Measurements from ENCODE around the gene TPST1.

The TPST1 gene

DNA sequence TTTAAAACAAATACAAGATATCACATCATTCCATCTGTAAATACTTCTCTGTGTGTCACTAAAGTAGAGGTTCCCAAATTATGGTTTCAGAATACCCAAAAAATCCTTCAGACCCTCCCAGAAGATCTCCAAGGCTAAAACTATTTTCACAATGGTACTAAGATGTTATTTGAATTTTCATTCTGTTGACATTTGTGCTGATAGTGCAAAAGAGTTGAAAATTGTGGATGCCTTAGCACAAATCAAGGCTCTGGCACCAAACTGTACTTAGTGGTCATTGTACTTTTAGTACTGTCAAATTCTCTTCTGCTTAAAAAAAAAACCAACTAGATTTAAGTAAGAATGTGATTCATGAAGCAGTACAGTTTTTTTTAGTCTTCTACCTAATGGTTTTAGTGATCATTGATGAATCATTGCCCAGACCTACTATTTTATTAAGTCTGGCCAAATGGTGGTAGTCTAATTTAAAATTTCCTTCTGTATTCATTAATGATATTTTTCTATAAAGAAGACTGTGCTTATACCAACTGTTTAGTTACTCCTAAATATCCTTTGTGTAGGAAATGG lies 50.5 kb downstream of the TPST1 start:
- Histone ChIP-seq H3K36me3 (ENCODE audit: control insufficient read depth, insufficient read depth, low read length) (no peaks in the 10 kb centered on the region), H3K9me3 (ENCODE audit: control insufficient read depth, low read length) (no peaks in the 10 kb centered on the region), H3K27me3 (ENCODE audit: control insufficient read depth, insufficient read depth, low read length, poor library complexity, severe bottlenecking) (no peaks in the 10 kb centered on the region), H3K4me3 (ENCODE audit: insufficient read depth, low read depth, low read length) (no peak overlapping the region), H3K4me1 (ENCODE audit: control insufficient read depth, insufficient read depth, low read length) (peaks cover 6% of the 10 kb centered on the region), H3K27ac (ENCODE audit: insufficient read depth, low read depth, low read length, poor library complexity, severe bottlenecking) (no peak overlapping the region)

DNA sequence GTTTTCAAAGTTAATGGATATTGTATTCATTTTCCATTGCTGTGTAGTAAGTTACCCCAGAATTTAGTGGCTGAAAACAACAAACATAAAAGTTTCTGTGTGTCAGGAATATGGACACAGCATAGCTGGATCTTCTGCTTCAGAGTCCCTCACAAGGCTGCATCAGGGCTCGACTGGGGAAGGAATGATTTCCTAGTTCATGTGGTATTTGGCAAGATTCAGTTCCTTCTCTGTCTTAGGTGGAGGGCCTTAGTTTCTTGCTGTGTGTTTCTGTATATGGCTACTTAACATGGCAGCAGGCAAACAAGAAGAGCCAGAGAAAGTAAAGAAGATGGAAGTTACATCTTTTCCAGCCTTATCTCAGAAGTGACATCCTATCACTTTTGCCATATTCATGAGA lies 51.1 kb downstream of the TPST1 start:
- Histone ChIP-seq H3K4me1 (ENCODE audit: control insufficient read depth, insufficient read depth, low read length) (peaks cover 6% of the 10 kb centered on the region), H3K4me3 (ENCODE audit: insufficient read depth, low read depth, low read length) (no peak overlapping the region), H3K9me3 (ENCODE audit: control insufficient read depth, low read length) (no peaks in the 10 kb centered on the region), H3K36me3 (ENCODE audit: control insufficient read depth, insufficient read depth, low read length) (no peaks in the 10 kb centered on the region), H3K27me3 (ENCODE audit: control insufficient read depth, insufficient read depth, low read length, poor library complexity, severe bottlenecking) (no peaks in the 10 kb centered on the region), H3K27ac (ENCODE audit: insufficient read depth, low read depth, low read length, poor library complexity, severe bottlenecking) (no peak overlapping the region)
- WGBS, 2 experiments: 32 to 41% methylated on average over 1 of the region's 1 CpG

DNA sequence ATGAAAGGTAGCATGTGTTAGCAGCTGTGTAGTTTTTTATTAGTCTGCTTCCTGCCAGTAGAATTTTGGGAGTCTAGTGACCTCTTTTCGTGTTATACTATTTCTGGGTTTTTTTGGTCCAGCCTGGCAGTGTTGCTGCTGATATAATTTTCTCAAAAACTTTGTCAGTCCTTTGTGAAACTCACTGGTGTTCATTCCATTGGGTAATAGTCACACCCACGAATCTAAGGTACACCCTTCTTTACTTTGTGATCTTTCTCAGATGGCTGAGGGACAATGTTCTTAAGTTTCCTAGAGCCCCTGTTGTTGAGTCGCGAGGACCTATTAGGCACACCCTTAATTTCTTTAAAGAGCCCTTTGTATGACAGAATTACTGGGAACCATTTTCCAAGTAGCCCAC lies 52.3 kb downstream of the TPST1 start:
- WGBS, 2 experiments: 87 to 90% methylated on average over 4 of the region's 4 CpGs
- Histone ChIP-seq H3K4me3 (ENCODE audit: insufficient read depth, low read depth, low read length) (no peak overlapping the region), H3K4me1 (ENCODE audit: control insufficient read depth, insufficient read depth, low read length) (peaks cover 6% of the 10 kb centered on the region), H3K36me3 (ENCODE audit: control insufficient read depth, insufficient read depth, low read length) (no peaks in the 10 kb centered on the region), H3K27me3 (ENCODE audit: control insufficient read depth, insufficient read depth, low read length, poor library complexity, severe bottlenecking) (no peaks in the 10 kb centered on the region), H3K9me3 (ENCODE audit: control insufficient read depth, low read length) (no peaks in the 10 kb centered on the region), H3K27ac (ENCODE audit: insufficient read depth, low read depth, low read length, poor library complexity, severe bottlenecking) (no peak overlapping the region)

GRCh38 chr7:66258409-66258808 lies 53.3 kb downstream of the TPST1 start:
- Histone ChIP-seq H3K27ac (ENCODE audit: insufficient read depth, low read depth, low read length, poor library complexity, severe bottlenecking) (no peak overlapping the region), H3K4me1 (ENCODE audit: control insufficient read depth, insufficient read depth, low read length) (peaks cover 6% of the 10 kb centered on the region), H3K4me3 (ENCODE audit: insufficient read depth, low read depth, low read length) (no peak overlapping the region), H3K36me3 (ENCODE audit: control insufficient read depth, insufficient read depth, low read length) (no peaks in the 10 kb centered on the region), H3K27me3 (ENCODE audit: control insufficient read depth, insufficient read depth, low read length, poor library complexity, severe bottlenecking) (no peaks in the 10 kb centered on the region), H3K9me3 (ENCODE audit: control insufficient read depth, low read length) (no peaks in the 10 kb centered on the region)
- 29 to 35% methylated on average over 5 of the region's 5 CpGs for WGBS, 2 experiments

GRCh38 chr7:66261941-66262340 lies 56.8 kb downstream of the TPST1 start:
- Histone ChIP-seq H3K36me3 (ENCODE audit: control insufficient read depth, insufficient read depth, low read length) (peaks cover 3% of the 10 kb centered on the region), H3K4me3 (ENCODE audit: insufficient read depth, low read depth, low read length) (no peak overlapping the region), H3K9me3 (ENCODE audit: control insufficient read depth, low read length) (no peaks in the 10 kb centered on the region), H3K4me1 (ENCODE audit: control insufficient read depth, insufficient read depth, low read length) (peaks cover 6% of the 10 kb centered on the region), H3K27me3 (ENCODE audit: control insufficient read depth, insufficient read depth, low read length, poor library complexity, severe bottlenecking) (no peaks in the 10 kb centered on the region), H3K27ac (ENCODE audit: insufficient read depth, low read depth, low read length, poor library complexity, severe bottlenecking) (no peak overlapping the region)

DNA sequence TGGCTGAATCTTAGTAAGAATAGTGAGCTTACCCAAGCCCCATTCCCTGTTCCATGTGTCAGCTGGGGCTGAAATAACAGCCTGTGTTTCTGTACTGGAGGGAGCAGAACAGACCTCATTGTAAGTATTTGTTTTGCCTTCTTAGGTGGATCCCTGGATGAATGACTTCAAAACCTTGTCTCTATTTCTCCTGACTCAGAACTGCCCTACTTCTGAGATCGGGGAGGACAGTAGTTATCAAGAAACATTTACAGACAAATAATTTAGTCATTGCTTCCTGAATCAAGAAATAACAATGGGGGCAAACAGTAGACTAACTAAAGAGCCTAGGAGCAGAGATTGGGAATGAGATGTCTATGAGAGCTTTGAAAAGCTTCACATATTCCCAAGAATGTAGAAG lies 58.8 kb downstream of the TPST1 start:
- H3K4me3 ChIP-seq (ENCODE audit: insufficient read depth, low read depth, low read length): no peak overlapping the region
- H3K27ac ChIP-seq (ENCODE audit: insufficient read depth, low read depth, low read length, poor library complexity, severe bottlenecking): no peak overlapping the region
- H3K4me1 ChIP-seq (ENCODE audit: control insufficient read depth, insufficient read depth, low read length): no peaks in the 10 kb centered on the region
- H3K9me3 ChIP-seq (ENCODE audit: control insufficient read depth, low read length): no peaks in the 10 kb centered on the region
- H3K36me3 ChIP-seq (ENCODE audit: control insufficient read depth, insufficient read depth, low read length): peaks cover 3% of the 10 kb centered on the region
- 100% methylated on average over 1 of the region's 1 CpG; no CpG with 5 or more reads in 1 of the 2 experiments for WGBS, 2 experiments
- H3K27me3 ChIP-seq (ENCODE audit: control insufficient read depth, insufficient read depth, low read length, poor library complexity, severe bottlenecking): no peaks in the 10 kb centered on the region

DNA sequence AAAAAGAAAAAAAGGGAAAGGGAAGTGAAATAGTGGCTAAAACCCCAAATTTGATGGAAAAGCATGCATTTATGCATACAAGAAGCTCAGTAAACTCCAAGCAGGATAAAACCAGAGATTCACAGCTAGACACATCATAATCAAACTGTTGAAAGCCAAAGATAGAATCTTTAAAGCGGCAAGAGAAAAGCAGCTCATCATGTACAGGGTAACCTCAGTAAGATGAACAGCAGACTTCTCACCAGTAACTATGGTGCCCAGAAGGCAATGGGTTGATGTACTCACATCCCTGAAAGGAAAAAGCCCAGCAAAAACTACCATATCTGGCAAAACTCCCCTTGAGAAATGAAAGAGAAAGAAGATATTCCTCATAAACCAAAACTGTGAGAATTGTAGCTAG lies 60.4 kb downstream of the TPST1 start:
- Histone ChIP-seq H3K27ac (ENCODE audit: insufficient read depth, low read depth, low read length, poor library complexity, severe bottlenecking) (no peak overlapping the region), H3K9me3 (ENCODE audit: control insufficient read depth, low read length) (no peaks in the 10 kb centered on the region), H3K4me1 (ENCODE audit: control insufficient read depth, insufficient read depth, low read length) (no peaks in the 10 kb centered on the region), H3K4me3 (ENCODE audit: insufficient read depth, low read depth, low read length) (no peak overlapping the region), H3K36me3 (ENCODE audit: control insufficient read depth, insufficient read depth, low read length) (peaks cover 3% of the 10 kb centered on the region), H3K27me3 (ENCODE audit: control insufficient read depth, insufficient read depth, low read length, poor library complexity, severe bottlenecking) (no peaks in the 10 kb centered on the region)
- WGBS, 2 experiments: 100% methylated on average over 1 of the region's 1 CpG

DNA sequence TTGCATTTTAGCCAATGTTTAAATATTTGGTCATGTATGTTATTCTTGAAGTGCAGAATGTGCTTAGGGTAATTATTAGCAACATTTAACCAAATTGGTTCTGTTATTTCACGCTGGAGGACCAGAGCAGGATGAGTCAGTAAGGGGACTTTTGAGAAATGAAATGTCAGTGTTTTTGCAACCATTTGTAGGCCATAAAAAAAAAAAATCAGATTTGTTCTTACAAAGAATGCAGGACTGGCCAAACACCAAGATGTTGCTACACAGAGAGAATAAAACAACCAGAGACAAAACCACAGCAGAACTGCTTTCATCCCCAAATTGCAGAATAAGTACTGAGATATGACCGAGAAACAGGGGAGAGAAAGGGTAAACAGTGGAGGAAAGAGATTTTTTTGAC lies 62.1 kb downstream of the TPST1 start:
- H3K27ac ChIP-seq (ENCODE audit: insufficient read depth, low read depth, low read length, poor library complexity, severe bottlenecking): no peak overlapping the region
- H3K4me1 ChIP-seq (ENCODE audit: control insufficient read depth, insufficient read depth, low read length): no peaks in the 10 kb centered on the region
- no peaks in the 10 kb centered on the region for H3K27me3 ChIP-seq (ENCODE audit: control insufficient read depth, insufficient read depth, low read length, poor library complexity, severe bottlenecking)
- H3K4me3 ChIP-seq (ENCODE audit: insufficient read depth, low read depth, low read length): no peak overlapping the region
- peaks cover 3% of the 10 kb centered on the region for H3K36me3 ChIP-seq (ENCODE audit: control insufficient read depth, insufficient read depth, low read length)
- 88 to 94% methylated on average over 1 to 2 of the region's 2 CpGs for WGBS, 2 experiments
- H3K9me3 ChIP-seq (ENCODE audit: control insufficient read depth, low read length): no peaks in the 10 kb centered on the region

DNA sequence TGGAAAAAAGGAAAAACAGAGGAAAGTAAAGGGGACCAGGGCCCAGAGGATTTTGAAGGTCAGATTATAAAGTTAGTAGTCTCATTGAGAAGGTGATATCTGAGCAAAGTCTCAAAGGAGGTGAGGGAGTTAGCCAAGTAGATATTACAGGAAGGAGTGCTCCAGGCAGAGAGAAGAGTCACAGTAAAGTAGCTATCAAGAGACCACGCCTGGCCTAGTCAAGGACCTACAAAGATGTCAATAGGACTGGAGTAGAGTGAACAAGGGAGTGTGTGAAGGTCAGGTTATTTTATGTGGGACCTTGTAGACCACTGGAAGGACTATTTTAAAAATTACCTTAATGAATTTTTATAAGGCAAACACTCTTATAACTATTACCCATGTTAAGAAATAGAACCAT lies 64.8 kb downstream of the TPST1 start:
- WGBS, 2 experiments: 93 to 94% methylated on average over 1 of the region's 1 CpG
- Histone ChIP-seq H3K27ac (ENCODE audit: insufficient read depth, low read depth, low read length, poor library complexity, severe bottlenecking) (no peak overlapping the region), H3K27me3 (ENCODE audit: control insufficient read depth, insufficient read depth, low read length, poor library complexity, severe bottlenecking) (no peaks in the 10 kb centered on the region), H3K4me3 (ENCODE audit: insufficient read depth, low read depth, low read length) (no peak overlapping the region), H3K9me3 (ENCODE audit: control insufficient read depth, low read length) (no peaks in the 10 kb centered on the region), H3K36me3 (ENCODE audit: control insufficient read depth, insufficient read depth, low read length) (no peaks in the 10 kb centered on the region), H3K4me1 (ENCODE audit: control insufficient read depth, insufficient read depth, low read length) (no peaks in the 10 kb centered on the region)

DNA sequence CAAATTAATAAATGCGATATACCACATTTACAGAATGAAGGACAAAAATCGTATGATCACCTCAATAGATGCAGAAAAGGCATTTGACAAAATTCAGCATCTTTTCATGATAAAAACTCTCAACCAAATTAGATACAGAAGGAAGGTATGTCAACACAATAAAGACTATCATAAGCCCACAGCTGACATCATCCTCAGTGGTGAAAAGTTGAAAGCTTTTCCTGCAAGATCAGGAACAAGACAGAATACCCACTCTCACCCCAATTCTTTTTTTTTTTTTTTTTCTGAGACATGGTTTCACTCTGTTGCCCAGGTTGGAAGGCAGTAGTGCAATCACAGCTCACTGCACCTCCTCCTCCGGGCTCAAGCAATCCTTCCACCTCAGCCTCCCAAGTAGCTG lies 67.2 kb downstream of the TPST1 start:
- no peaks in the 10 kb centered on the region for H3K27me3 ChIP-seq (ENCODE audit: control insufficient read depth, insufficient read depth, low read length, poor library complexity, severe bottlenecking)
- WGBS, 2 experiments: 93 to 94% methylated on average over 3 of the region's 3 CpGs

GRCh38 chr7:66276363-66276762 lies 71.2 kb downstream of the TPST1 start:
- Histone ChIP-seq H3K4me3 (ENCODE audit: insufficient read depth, low read depth, low read length) (no peak overlapping the region), H3K9me3 (ENCODE audit: control insufficient read depth, low read length) (no peaks in the 10 kb centered on the region), H3K27me3 (ENCODE audit: control insufficient read depth, insufficient read depth, low read length, poor library complexity, severe bottlenecking) (no peaks in the 10 kb centered on the region), H3K4me1 (ENCODE audit: control insufficient read depth, insufficient read depth, low read length) (no peaks in the 10 kb centered on the region), H3K27ac (ENCODE audit: insufficient read depth, low read depth, low read length, poor library complexity, severe bottlenecking) (no peak overlapping the region), H3K36me3 (ENCODE audit: control insufficient read depth, insufficient read depth, low read length) (no peaks in the 10 kb centered on the region)
- 90 to 91% methylated on average over 3 of the region's 3 CpGs for whole genome bisulfite sequencing, 2 experiments

More for the DNA sequence above, 67.2 kb downstream of the TPST1 start:
- H3K36me3 ChIP-seq (ENCODE audit: control insufficient read depth, insufficient read depth, low read length): no peaks in the 10 kb centered on the region
- H3K27ac ChIP-seq (ENCODE audit: insufficient read depth, low read depth, low read length, poor library complexity, severe bottlenecking): no peak overlapping the region
- no peaks in the 10 kb centered on the region for H3K9me3 ChIP-seq (ENCODE audit: control insufficient read depth, low read length)
- H3K4me3 ChIP-seq (ENCODE audit: insufficient read depth, low read depth, low read length): no peak overlapping the region
- H3K4me1 ChIP-seq (ENCODE audit: control insufficient read depth, insufficient read depth, low read length): no peaks in the 10 kb centered on the region

Measured in ectodermal cell (in vitro differentiated cells).